WTC11 (cell line): ENCODE data around the gene THSD4. TPM values are rescaled to one million over a fixed set of nuclear protein-coding genes. Genes with fewer than 3 reads are reported as not detected.

ENCODE experiments used
- ATAC-seq: fragments of 200-7000 bp; cut with Tn5 transposase; 2 replicates; pipeline ENCODE4 v1.10.0; 2021; ENCODE audit warnings: mild to moderate bottlenecking, moderate library complexity
- CTCF ChIA-PET: fragments of 300-600 bp; sonication (Branson Sonifier 250); formaldehyde crosslinking; loops from one replicate; lab custom pipeline; 2021; ENCODE audit warnings: antibody characterized with exemption; lab: Charles Lee
- POLR2A ChIA-PET: fragments of 350-600 bp; sonication (Branson Sonifier 250); formaldehyde crosslinking; loops from one replicate; lab custom pipeline; 2021; ENCODE audit warnings: antibody characterized with exemption; lab: Charles Lee
- DNase-seq: peaks from one replicate; pipeline ENCODE4 v3.0.0; 2021; ENCODE audit warnings: low spot score
- H3K27ac Mint-ChIP-seq: 2 replicates; pipeline ENCODE4 v1.8.0; 2021; ENCODE audit warnings: mixed read lengths
- H3K27me3 Mint-ChIP-seq: 2 replicates; pipeline ENCODE4 v1.8.0; 2021; ENCODE audit warnings: low read depth, mild to moderate bottlenecking, moderate library complexity, mixed read lengths
- H3K36me3 Mint-ChIP-seq: 2 replicates; pipeline ENCODE4 v1.8.0; 2021; ENCODE audit warnings: mixed read lengths
- H3K4me1 Mint-ChIP-seq: 2 replicates; pipeline ENCODE4 v1.8.0; 2022; ENCODE audit warnings: mixed read lengths
- H3K4me3 Mint-ChIP-seq: 2 replicates; pipeline ENCODE4 v1.8.0; 2021; ENCODE audit warnings: mild to moderate bottlenecking, moderate library complexity, mixed read lengths
- H3K9me3 Mint-ChIP-seq: 2 replicates; pipeline ENCODE4 v1.8.0; 2021; ENCODE audit warnings: mixed read lengths
- CDX4 ChIP-seq: fragments of 250-450 bp; sonication (Bioruptor Pico); IDR thresholded peaks from 2 replicates; pipeline ENCODE4 v1.9.0; 2021; ENCODE audit warnings: moderate library complexity, mild to moderate bottlenecking, inconsistent platforms, borderline replicate concordance
- CREB1 ChIP-seq: sonication (generic); formaldehyde crosslinking; IDR thresholded peaks from 2 replicates; pipeline ENCODE4 v1.8.0; 2023; ENCODE audit warnings: mild to moderate bottlenecking, missing genetic modification reagents
- ESRRA ChIP-seq: sonication (generic); formaldehyde crosslinking; IDR thresholded peaks from 2 replicates; pipeline ENCODE4 v1.8.1; 2022; ENCODE audit warnings: mild to moderate bottlenecking, missing genetic modification reagents, borderline replicate concordance
- FOXP1 ChIP-seq: sonication (generic); formaldehyde crosslinking; IDR thresholded peaks from 2 replicates; pipeline ENCODE4 v1.8.0; 2022; ENCODE audit warnings: missing genetic modification reagents, mild to moderate bottlenecking, moderate library complexity, borderline replicate concordance
- HMGA2 ChIP-seq: fragments of 250-450 bp; sonication (Bioruptor Pico); IDR thresholded peaks from 2 replicates; pipeline ENCODE4 v1.4.0; 2021; ENCODE audit warnings: mild to moderate bottlenecking, moderate library complexity
- JAZF1 ChIP-seq: fragments of 250-450 bp; sonication (Bioruptor Pico); IDR thresholded peaks from 2 replicates; pipeline ENCODE4 v1.9.0; 2021; ENCODE audit warnings: moderate library complexity, mild to moderate bottlenecking, inconsistent platforms
- MXD4 ChIP-seq: fragments of 250-450 bp; sonication (Bioruptor Pico); IDR thresholded peaks from 2 replicates; pipeline ENCODE4 v1.8.0; 2021; ENCODE audit warnings: mild to moderate bottlenecking, moderate library complexity, borderline replicate concordance
- SMAD3 ChIP-seq: sonication (generic); formaldehyde crosslinking; IDR thresholded peaks from 2 replicates; pipeline ENCODE4 v1.8.0; 2022; ENCODE audit warnings: missing genetic modification reagents, mild to moderate bottlenecking, borderline replicate concordance
- STAT6 ChIP-seq: sonication (generic); formaldehyde crosslinking; conservative IDR thresholded peaks from 2 replicates; pipeline ENCODE4 v1.8.1; 2023; ENCODE audit warnings: mild to moderate bottlenecking, low read depth, missing genetic modification reagents, moderate library complexity
- TP53 ChIP-seq: sonication (generic); formaldehyde crosslinking; IDR thresholded peaks from 2 replicates; pipeline ENCODE4 v1.8.1; 2023; ENCODE audit warnings: mild to moderate bottlenecking, missing genetic modification reagents
- ZNF121 ChIP-seq: sonication (generic); formaldehyde crosslinking; IDR thresholded peaks from 2 replicates; pipeline ENCODE4 v1.8.0; 2023; ENCODE audit warnings: missing genetic modification reagents
- ZNF281 ChIP-seq: sonication (generic); formaldehyde crosslinking; IDR thresholded peaks from 2 replicates; pipeline ENCODE4 v1.8.0; 2023; ENCODE audit warnings: mild to moderate bottlenecking, missing genetic modification reagents
- ZNF317 ChIP-seq: sonication (generic); formaldehyde crosslinking; IDR thresholded peaks from 2 replicates; pipeline ENCODE4 v1.8.1; 2023; ENCODE audit warnings: low read depth, mild to moderate bottlenecking, moderate library complexity, missing genetic modification reagents, borderline replicate concordance
- ZNF416 ChIP-seq: fragments of 250-450 bp; sonication (Bioruptor Pico); IDR thresholded peaks from 2 replicates; pipeline ENCODE4 v1.9.0; 2021; ENCODE audit warnings: mild to moderate bottlenecking, inconsistent platforms
- ZNF671 ChIP-seq: fragments of 250-450 bp; sonication (Bioruptor Pico); IDR thresholded peaks from 2 replicates; pipeline ENCODE4 v1.8.0; 2021; ENCODE audit warnings: mild to moderate bottlenecking
- total RNA-seq: library from RNA; stranded (reverse); gene quantifications from 3 replicates; pipeline ENCODE4 v1.2.3, GENCODE V29; 2021
- TF ChIP-seq, protein P1 (sequence below): sonication (generic); formaldehyde crosslinking; IDR thresholded peaks from 2 replicates; pipeline ENCODE4 v1.8.1; 2023; ENCODE audit warnings: mild to moderate bottlenecking, missing genetic modification reagents
- TF ChIP-seq, protein P2 (sequence below): sonication (generic); formaldehyde crosslinking; IDR thresholded peaks from 2 replicates; pipeline ENCODE4 v1.8.1; 2022; ENCODE audit warnings: missing genetic modification reagents, borderline replicate concordance
- TF ChIP-seq, protein P3 (sequence below): sonication (generic); formaldehyde crosslinking; IDR thresholded peaks from 2 replicates; pipeline ENCODE4 v1.8.1; 2022; ENCODE audit warnings: mild to moderate bottlenecking, moderate library complexity, missing genetic modification reagents
- TF ChIP-seq, protein P4 (sequence below): sonication (generic); formaldehyde crosslinking; IDR thresholded peaks from 2 replicates; pipeline ENCODE4 v1.8.0; 2023; ENCODE audit warnings: missing genetic modification reagents, mild to moderate bottlenecking, borderline replicate concordance
- TF ChIP-seq, protein P5 (sequence below): sonication (generic); formaldehyde crosslinking; IDR thresholded peaks from 2 replicates; pipeline ENCODE4 v1.8.0; 2023; ENCODE audit warnings: missing genetic modification reagents

The THSD4 gene
- total RNA-seq, 1 experiment from 2014 or later = 7.8 TPM

- ChIA-PET POLR2A (no interaction called here), CTCF (interaction anchor here (0.7 kb wide), 1 partner anchor 211 kb away, joined by 3 read pairs; no protein-coding TSS in a partner anchor)
- no peak for ATAC-seq
- Mint-ChIP-seq H3K27ac (no peak overlapping the region), H3K36me3 (peaks cover 7% of the 10 kb centered on the region; the same call in 1 of the 2 replicates), H3K9me3 (peaks cover 20% of the 10 kb centered on the region), H3K4me3 (no peak overlapping the region), H3K4me1 (peaks cover 22% of the 10 kb centered on the region), H3K27me3 (no peaks in the 10 kb centered on the region)
- no peak for DNase-seq
- TF ChIP-seq ZNF121 (no peak), TP53 (CRISPR knock-in tag) (no peak), MXD4 (CRISPR knock-in tag) (no peak), ESRRA (CRISPR knock-in tag) (no peak), HMGA2 (CRISPR knock-in tag) (no peak), SMAD3 (no peak), JAZF1 (CRISPR knock-in tag) (no peak), FOXP1 (CRISPR knock-in tag) (no peak), ZNF281 (CRISPR knock-in tag) (no peak), CDX4 (CRISPR knock-in tag) (no peak), CREB1 (CRISPR knock-in tag) (no peak), ZNF317 (CRISPR knock-in tag) (no peak), STAT6 (CRISPR knock-in tag) (no peak), ZNF671 (CRISPR knock-in tag) (no peak), ZNF416 (no peak)
- TF ChIP-seq, protein P1, sequence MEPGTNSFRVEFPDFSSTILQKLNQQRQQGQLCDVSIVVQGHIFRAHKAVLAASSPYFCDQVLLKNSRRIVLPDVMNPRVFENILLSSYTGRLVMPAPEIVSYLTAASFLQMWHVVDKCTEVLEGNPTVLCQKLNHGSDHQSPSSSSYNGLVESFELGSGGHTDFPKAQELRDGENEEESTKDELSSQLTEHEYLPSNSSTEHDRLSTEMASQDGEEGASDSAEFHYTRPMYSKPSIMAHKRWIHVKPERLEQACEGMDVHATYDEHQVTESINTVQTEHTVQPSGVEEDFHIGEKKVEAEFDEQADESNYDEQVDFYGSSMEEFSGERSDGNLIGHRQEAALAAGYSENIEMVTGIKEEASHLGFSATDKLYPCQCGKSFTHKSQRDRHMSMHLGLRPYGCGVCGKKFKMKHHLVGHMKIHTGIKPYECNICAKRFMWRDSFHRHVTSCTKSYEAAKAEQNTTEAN (CRISPR knock-in tag) = no peak
- TF ChIP-seq, protein P2, sequence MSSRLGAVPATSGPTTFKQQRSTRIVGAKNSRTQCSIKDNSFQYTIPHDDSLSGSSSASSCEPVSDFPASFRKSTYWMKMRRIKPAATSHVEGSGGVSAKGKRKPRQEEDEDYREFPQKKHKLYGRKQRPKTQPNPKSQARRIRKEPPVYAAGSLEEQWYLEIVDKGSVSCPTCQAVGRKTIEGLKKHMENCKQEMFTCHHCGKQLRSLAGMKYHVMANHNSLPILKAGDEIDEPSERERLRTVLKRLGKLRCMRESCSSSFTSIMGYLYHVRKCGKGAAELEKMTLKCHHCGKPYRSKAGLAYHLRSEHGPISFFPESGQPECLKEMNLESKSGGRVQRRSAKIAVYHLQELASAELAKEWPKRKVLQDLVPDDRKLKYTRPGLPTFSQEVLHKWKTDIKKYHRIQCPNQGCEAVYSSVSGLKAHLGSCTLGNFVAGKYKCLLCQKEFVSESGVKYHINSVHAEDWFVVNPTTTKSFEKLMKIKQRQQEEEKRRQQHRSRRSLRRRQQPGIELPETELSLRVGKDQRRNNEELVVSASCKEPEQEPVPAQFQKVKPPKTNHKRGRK (CRISPR knock-in tag) = no peak
- TF ChIP-seq, protein P3, sequence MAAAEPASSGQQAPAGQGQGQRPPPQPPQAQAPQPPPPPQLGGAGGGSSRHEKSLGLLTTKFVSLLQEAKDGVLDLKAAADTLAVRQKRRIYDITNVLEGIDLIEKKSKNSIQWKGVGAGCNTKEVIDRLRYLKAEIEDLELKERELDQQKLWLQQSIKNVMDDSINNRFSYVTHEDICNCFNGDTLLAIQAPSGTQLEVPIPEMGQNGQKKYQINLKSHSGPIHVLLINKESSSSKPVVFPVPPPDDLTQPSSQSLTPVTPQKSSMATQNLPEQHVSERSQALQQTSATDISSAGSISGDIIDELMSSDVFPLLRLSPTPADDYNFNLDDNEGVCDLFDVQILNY (CRISPR knock-in tag) = no peak
- TF ChIP-seq, protein P4, sequence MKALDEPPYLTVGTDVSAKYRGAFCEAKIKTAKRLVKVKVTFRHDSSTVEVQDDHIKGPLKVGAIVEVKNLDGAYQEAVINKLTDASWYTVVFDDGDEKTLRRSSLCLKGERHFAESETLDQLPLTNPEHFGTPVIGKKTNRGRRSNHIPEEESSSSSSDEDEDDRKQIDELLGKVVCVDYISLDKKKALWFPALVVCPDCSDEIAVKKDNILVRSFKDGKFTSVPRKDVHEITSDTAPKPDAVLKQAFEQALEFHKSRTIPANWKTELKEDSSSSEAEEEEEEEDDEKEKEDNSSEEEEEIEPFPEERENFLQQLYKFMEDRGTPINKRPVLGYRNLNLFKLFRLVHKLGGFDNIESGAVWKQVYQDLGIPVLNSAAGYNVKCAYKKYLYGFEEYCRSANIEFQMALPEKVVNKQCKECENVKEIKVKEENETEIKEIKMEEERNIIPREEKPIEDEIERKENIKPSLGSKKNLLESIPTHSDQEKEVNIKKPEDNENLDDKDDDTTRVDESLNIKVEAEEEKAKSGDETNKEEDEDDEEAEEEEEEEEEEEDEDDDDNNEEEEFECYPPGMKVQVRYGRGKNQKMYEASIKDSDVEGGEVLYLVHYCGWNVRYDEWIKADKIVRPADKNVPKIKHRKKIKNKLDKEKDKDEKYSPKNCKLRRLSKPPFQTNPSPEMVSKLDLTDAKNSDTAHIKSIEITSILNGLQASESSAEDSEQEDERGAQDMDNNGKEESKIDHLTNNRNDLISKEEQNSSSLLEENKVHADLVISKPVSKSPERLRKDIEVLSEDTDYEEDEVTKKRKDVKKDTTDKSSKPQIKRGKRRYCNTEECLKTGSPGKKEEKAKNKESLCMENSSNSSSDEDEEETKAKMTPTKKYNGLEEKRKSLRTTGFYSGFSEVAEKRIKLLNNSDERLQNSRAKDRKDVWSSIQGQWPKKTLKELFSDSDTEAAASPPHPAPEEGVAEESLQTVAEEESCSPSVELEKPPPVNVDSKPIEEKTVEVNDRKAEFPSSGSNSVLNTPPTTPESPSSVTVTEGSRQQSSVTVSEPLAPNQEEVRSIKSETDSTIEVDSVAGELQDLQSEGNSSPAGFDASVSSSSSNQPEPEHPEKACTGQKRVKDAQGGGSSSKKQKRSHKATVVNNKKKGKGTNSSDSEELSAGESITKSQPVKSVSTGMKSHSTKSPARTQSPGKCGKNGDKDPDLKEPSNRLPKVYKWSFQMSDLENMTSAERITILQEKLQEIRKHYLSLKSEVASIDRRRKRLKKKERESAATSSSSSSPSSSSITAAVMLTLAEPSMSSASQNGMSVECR (CRISPR knock-in tag) = no peak
- TF ChIP-seq, protein P5, sequence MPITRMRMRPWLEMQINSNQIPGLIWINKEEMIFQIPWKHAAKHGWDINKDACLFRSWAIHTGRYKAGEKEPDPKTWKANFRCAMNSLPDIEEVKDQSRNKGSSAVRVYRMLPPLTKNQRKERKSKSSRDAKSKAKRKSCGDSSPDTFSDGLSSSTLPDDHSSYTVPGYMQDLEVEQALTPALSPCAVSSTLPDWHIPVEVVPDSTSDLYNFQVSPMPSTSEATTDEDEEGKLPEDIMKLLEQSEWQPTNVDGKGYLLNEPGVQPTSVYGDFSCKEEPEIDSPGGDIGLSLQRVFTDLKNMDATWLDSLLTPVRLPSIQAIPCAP (CRISPR knock-in tag) = no peak
Measured at GRCh38 chr15:71597126-71597525, 481.9 kb downstream of the THSD4 start.
